Effector memory CD8-positive, alpha-beta T cell (primary cell): Measurements from ENCODE around the gene HOXD4.

ENCODE experiments used
- ATAC-seq: fragments of 150-1000 bp; cut with Tn5 transposase; replicated peaks from 2 replicates; pipeline ENCODE4 v1.10.0; 2021; ENCODE audit warnings: mild to moderate bottlenecking, moderate library complexity
- DNase-seq, 3 experiments: peaks; one replicate each; pipeline ENCODE4 v3.0.0; 2021
- H3K27ac Mint-ChIP-seq, 2 donors: one replicate each; pipeline ENCODE4 v1.8.0; 2022; ENCODE audit warnings: mild to moderate bottlenecking in 2 of 2, mixed read lengths in 2 of 2, moderate library complexity in 2 of 2
- H3K27me3 Mint-ChIP-seq, 2 donors: one replicate each; pipeline ENCODE4 v1.8.0; 2022; ENCODE audit warnings: mixed read lengths in 2 of 2
- H3K36me3 Mint-ChIP-seq: one replicate; pipeline ENCODE4 v1.8.0; 2022; ENCODE audit warnings: mild to moderate bottlenecking, moderate library complexity, mixed read lengths; ENCODE audit not compliant: insufficient read depth
- H3K4me1 Mint-ChIP-seq, 2 donors: one replicate each; pipeline ENCODE4 v1.8.0; 2022; ENCODE audit warnings: low read depth in 2 of 2, mixed read lengths in 2 of 2
- H3K4me3 Mint-ChIP-seq, 2 donors: one replicate each; pipeline ENCODE4 v1.8.0; 2022; ENCODE audit warnings: mild to moderate bottlenecking in 2 of 2, mixed read lengths in 2 of 2, moderate library complexity in 2 of 2
- H3K9me3 Mint-ChIP-seq, 2 donors: one replicate each; pipeline ENCODE4 v1.8.0; 2022; ENCODE audit warnings: mixed read lengths in 2 of 2

HOXD4 gene

GRCh38 chr2:176135035-176135440, 16.3 kb upstream of the HOXD4 start:
- Mint-ChIP-seq H3K4me1 (peaks cover 12 to 20% of the 10 kb centered on the region in 2 donors), H3K27me3 (peaks cover 89 to 95% of the 10 kb centered on the region in 2 donors), H3K9me3 (no peaks in the 10 kb centered on the region), H3K27ac (no peak overlapping the region), H3K36me3 (peaks cover 36% of the 10 kb centered on the region), H3K4me3 (peak overlapping the region; percentile 18 to 67)
- ATAC-seq, result no peak
- no peak for DNase-seq

- Mint-ChIP-seq H3K4me3 (peak overlapping the region; percentile 18 to 67), H3K9me3 (no peaks in the 10 kb centered on the region), H3K27me3 (peaks cover 86 to 99% of the 10 kb centered on the region in 2 donors), H3K27ac (no peak overlapping the region), H3K4me1 (peaks cover 12 to 30% of the 10 kb centered on the region in 2 donors), H3K36me3 (peaks cover 37% of the 10 kb centered on the region)
- DNase-seq (no peak), ATAC-seq (no peak)
Observed at GRCh38 chr2:176136374-176137251, 14.7 kb upstream of the HOXD4 start.

GRCh38 chr2:176137252-176137580, 14.1 kb upstream of the HOXD4 start:
- H3K9me3 Mint-ChIP-seq, result no peaks in the 10 kb centered on the region
- peaks cover 9 to 30% of the 10 kb centered on the region in 2 donors for H3K4me1 Mint-ChIP-seq
- peaks cover 37% of the 10 kb centered on the region for H3K36me3 Mint-ChIP-seq
- no peak overlapping the region for H3K4me3 Mint-ChIP-seq
- DNase-seq (no peak), ATAC-seq (no peak)
- H3K27ac Mint-ChIP-seq, result no peak overlapping the region
- H3K27me3 Mint-ChIP-seq, result peaks cover 88 to 100% of the 10 kb centered on the region in 2 donors

GRCh38 chr2:176137906-176138305, 13.4 kb upstream of the HOXD4 start:
- no peak for ATAC-seq
- no peak overlapping the region for H3K4me3 Mint-ChIP-seq

GRCh38 chr2:176138526-176138922, 12.8 kb upstream of the HOXD4 start:
- no peaks in the 10 kb centered on the region for H3K9me3 Mint-ChIP-seq
- H3K4me1 Mint-ChIP-seq, result peaks cover 6 to 26% of the 10 kb centered on the region in 2 donors
- ATAC-seq, result no peak

More at GRCh38 chr2:176137906-176138305, 13.4 kb upstream of the HOXD4 start:
- Mint-ChIP-seq H3K36me3 (peaks cover 30% of the 10 kb centered on the region), H3K4me1 (peaks cover 6 to 27% of the 10 kb centered on the region in 2 donors), H3K27ac (no peak overlapping the region), H3K9me3 (no peaks in the 10 kb centered on the region), H3K27me3 (peaks cover 87 to 100% of the 10 kb centered on the region in 2 donors)
- DNase-seq, result no peak

GRCh38 chr2:176138923-176139660, 12.3 kb upstream of the HOXD4 start:
- Mint-ChIP-seq H3K9me3 (no peaks in the 10 kb centered on the region), H3K4me3 (peak overlapping the region; percentile 28 to 31), H3K4me1 (peaks cover 6 to 26% of the 10 kb centered on the region in 2 donors), H3K27me3 (peaks cover 88 to 100% of the 10 kb centered on the region in 2 donors), H3K27ac (no peak overlapping the region), H3K36me3 (peaks cover 26% of the 10 kb centered on the region)
- no peak for DNase-seq
- ATAC-seq, result no peak

More at GRCh38 chr2:176138526-176138922, 12.8 kb upstream of the HOXD4 start:
- Mint-ChIP-seq H3K4me3 (peak overlapping the region in 1 of 2 donors; percentile 31), H3K27me3 (peaks cover 88 to 100% of the 10 kb centered on the region in 2 donors), H3K27ac (no peak overlapping the region), H3K36me3 (peaks cover 26% of the 10 kb centered on the region)
- no peak for DNase-seq

GRCh38 chr2:176139661-176140512, 11.5 kb upstream of the HOXD4 start:
- DNase-seq, result no peak
- peaks cover 26% of the 10 kb centered on the region for H3K36me3 Mint-ChIP-seq
- H3K27ac Mint-ChIP-seq, result no peak overlapping the region
- no peak for ATAC-seq
- H3K9me3 Mint-ChIP-seq, result no peaks in the 10 kb centered on the region
- H3K4me3 Mint-ChIP-seq, result no peak overlapping the region
- peaks cover 6 to 26% of the 10 kb centered on the region in 2 donors for H3K4me1 Mint-ChIP-seq
- H3K27me3 Mint-ChIP-seq, result peaks cover 88 to 100% of the 10 kb centered on the region in 2 donors

- Mint-ChIP-seq H3K4me3 (peak overlapping the region; percentile 34 to 62), H3K4me1 (peaks cover 3 to 22% of the 10 kb centered on the region in 2 donors), H3K27me3 (peaks cover 88 to 100% of the 10 kb centered on the region in 2 donors), H3K9me3 (no peaks in the 10 kb centered on the region), H3K27ac (no peak overlapping the region), H3K36me3 (peaks cover 23% of the 10 kb centered on the region)
- peak; percentile 55 to 65 (median 62) for DNase-seq
- peak; percentile 90 for ATAC-seq
Observed at GRCh38 chr2:176140513-176141317, 10.6 kb upstream of the HOXD4 start.

- H3K27me3 Mint-ChIP-seq, result peaks cover 92 to 100% of the 10 kb centered on the region in 2 donors
- DNase-seq (no peak), ATAC-seq (no peak)
- no peak overlapping the region for H3K4me3 Mint-ChIP-seq
- H3K4me1 Mint-ChIP-seq, result peaks cover 0 to 16% of the 10 kb centered on the region in 2 donors
- no peak overlapping the region for H3K27ac Mint-ChIP-seq
- H3K36me3 Mint-ChIP-seq, result peaks cover 19% of the 10 kb centered on the region
- H3K9me3 Mint-ChIP-seq, result no peaks in the 10 kb centered on the region
Observed at GRCh38 chr2:176142281-176142680, 9.1 kb upstream of the HOXD4 start.

- H3K27me3 Mint-ChIP-seq, result peaks cover 94 to 100% of the 10 kb centered on the region in 2 donors
- no peak for ATAC-seq
Observed at GRCh38 chr2:176145085-176145969, 6.0 kb upstream of the HOXD4 start.

GRCh38 chr2:176146101-176146500, 5.2 kb upstream of the HOXD4 start:
- Mint-ChIP-seq H3K27ac (no peak overlapping the region), H3K9me3 (no peaks in the 10 kb centered on the region), H3K4me1 (peaks cover 0 to 4% of the 10 kb centered on the region in 2 donors), H3K36me3 (peaks cover 7% of the 10 kb centered on the region), H3K27me3 (peaks cover 99 to 100% of the 10 kb centered on the region in 2 donors), H3K4me3 (no peak overlapping the region)
- DNase-seq (no peak), ATAC-seq (no peak)

More at GRCh38 chr2:176145085-176145969, 6.0 kb upstream of the HOXD4 start:
- H3K4me1 Mint-ChIP-seq, result peaks cover 0 to 9% of the 10 kb centered on the region in 2 donors
- no peak overlapping the region for H3K27ac Mint-ChIP-seq
- no peak overlapping the region for H3K4me3 Mint-ChIP-seq
- H3K9me3 Mint-ChIP-seq, result no peaks in the 10 kb centered on the region
- peaks cover 9% of the 10 kb centered on the region for H3K36me3 Mint-ChIP-seq
- no peak for DNase-seq
